ENCODE measurements around the gene CBLIF. TPM values are rescaled to one million over a fixed set of nuclear protein-coding genes. Genes with fewer than 3 reads are reported as not detected.

Gene CBLIF
- total RNA-seq, 1 experiment from 2014 or later = not detected

DNA sequence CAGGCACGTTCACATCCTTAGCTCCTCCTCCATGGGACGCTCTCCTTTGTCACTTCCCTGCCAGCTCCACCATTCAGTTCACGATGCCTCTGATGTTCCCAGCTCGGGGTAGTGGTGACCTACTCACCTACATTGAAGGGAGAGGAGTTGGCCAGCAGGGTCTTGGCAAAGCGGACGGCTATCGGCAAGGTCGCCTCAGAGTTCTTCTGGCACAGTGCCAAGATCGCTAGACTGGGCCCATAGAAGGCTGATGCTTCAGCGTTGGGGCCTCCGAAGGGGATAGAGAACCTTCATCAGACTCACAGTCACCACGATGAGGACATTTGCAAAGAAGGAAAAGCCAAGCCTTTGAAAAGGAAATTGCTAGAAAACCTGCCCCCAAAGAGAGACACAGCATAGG lies 3.0 kb downstream of the CBLIF start:
- H3K9me3 Mint-ChIP-seq (ENCODE audit: unreplicated experiment) = no peaks in the 10 kb centered on the region
- ChIA-PET CTCF (no interaction called here), POLR2A (no interaction called here)
- H3K4me1 Mint-ChIP-seq (ENCODE audit: low read depth, unreplicated experiment) = no peaks in the 10 kb centered on the region
- H3K36me3 Mint-ChIP-seq (ENCODE audit: insufficient read depth, unreplicated experiment) = peaks cover 4% of the 10 kb centered on the region
- no peaks in the 10 kb centered on the region for H3K4me1 ChIP-seq
- H3K36me3 ChIP-seq (ENCODE audit: control insufficient read depth, insufficient read depth, low read length) = no peaks in the 10 kb centered on the region
- no peaks in the 10 kb centered on the region for H3K27me3 Mint-ChIP-seq (ENCODE audit: insufficient read depth, unreplicated experiment)
- no TSS peak for BruUV-seq (replicated peaks)
- no peak for DNase-seq
- no peaks in the 10 kb centered on the region for H3K9me3 ChIP-seq
- intact Hi-C loops (cut with micrococcal nuclease; ENCODE audit: unreplicated experiment) = loop anchor here (5.0 kb wide), 1 partner anchor 60 kb away; no protein-coding TSS in a partner anchor
- H3K4me3 Mint-ChIP-seq (ENCODE audit: unreplicated experiment) = no peak overlapping the region
- no peak overlapping the region for H3K27ac Mint-ChIP-seq (ENCODE audit: unreplicated experiment)
- TF ChIP-seq, protein P1, sequence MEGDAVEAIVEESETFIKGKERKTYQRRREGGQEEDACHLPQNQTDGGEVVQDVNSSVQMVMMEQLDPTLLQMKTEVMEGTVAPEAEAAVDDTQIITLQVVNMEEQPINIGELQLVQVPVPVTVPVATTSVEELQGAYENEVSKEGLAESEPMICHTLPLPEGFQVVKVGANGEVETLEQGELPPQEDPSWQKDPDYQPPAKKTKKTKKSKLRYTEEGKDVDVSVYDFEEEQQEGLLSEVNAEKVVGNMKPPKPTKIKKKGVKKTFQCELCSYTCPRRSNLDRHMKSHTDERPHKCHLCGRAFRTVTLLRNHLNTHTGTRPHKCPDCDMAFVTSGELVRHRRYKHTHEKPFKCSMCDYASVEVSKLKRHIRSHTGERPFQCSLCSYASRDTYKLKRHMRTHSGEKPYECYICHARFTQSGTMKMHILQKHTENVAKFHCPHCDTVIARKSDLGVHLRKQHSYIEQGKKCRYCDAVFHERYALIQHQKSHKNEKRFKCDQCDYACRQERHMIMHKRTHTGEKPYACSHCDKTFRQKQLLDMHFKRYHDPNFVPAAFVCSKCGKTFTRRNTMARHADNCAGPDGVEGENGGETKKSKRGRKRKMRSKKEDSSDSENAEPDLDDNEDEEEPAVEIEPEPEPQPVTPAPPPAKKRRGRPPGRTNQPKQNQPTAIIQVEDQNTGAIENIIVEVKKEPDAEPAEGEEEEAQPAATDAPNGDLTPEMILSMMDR (IDR thresholded peaks at IDR 0.05; ENCODE audit: insufficient read depth in 1 of 2, low read depth in 1 of 2, low read length in 1 of 2, severe bottlenecking in 1 of 2, unreplicated experiment in 1 of 2) = no peak
- H3K4me3 ChIP-seq (ENCODE audit: low read depth, low read length) = no peak overlapping the region
- H3K27me3 ChIP-seq (replicated peaks; ENCODE audit: control insufficient read depth, insufficient read depth, low read length) = no peaks in the 10 kb centered on the region

DNA sequence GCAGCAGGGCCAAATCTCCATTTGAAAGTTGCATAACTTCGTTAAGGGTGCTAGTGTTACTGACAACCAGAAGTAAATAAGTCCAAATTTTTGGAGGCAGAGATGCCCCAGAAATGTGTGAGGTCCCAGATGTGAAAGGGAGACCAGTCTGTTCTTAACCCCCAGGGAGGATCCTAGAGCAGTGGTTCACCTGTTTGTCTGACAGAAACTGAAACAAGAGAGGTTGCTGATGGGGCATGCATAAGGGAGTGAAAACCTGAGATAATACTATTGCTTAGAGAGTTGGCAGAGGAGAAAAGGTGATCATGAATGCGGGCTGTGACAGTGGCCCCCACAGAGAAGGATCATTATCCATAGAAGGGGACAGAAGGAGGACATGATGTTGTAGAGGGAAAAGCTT lies 3.8 kb downstream of the CBLIF start:
- intact Hi-C loops (cut with micrococcal nuclease; ENCODE audit: unreplicated experiment) = loop anchor here (5.0 kb wide), 1 partner anchor 61 kb away; no protein-coding TSS in a partner anchor
- no peak overlapping the region for H3K27ac Mint-ChIP-seq (ENCODE audit: unreplicated experiment)
- no peak for DNase-seq
- no peak overlapping the region for H3K4me3 Mint-ChIP-seq (ENCODE audit: unreplicated experiment)
- no peaks in the 10 kb centered on the region for H3K9me3 Mint-ChIP-seq (ENCODE audit: unreplicated experiment)
- H3K36me3 Mint-ChIP-seq (ENCODE audit: insufficient read depth, unreplicated experiment) = peaks cover 4% of the 10 kb centered on the region
- POLR2A ChIA-PET = no interaction called here
- Histone ChIP-seq H3K4me3 (ENCODE audit: low read depth, low read length) (no peak overlapping the region), H3K4me1 (no peaks in the 10 kb centered on the region), H3K36me3 (ENCODE audit: control insufficient read depth, insufficient read depth, low read length) (no peaks in the 10 kb centered on the region), H3K27me3 (replicated peaks; ENCODE audit: control insufficient read depth, insufficient read depth, low read length) (no peaks in the 10 kb centered on the region), H3K9me3 (no peaks in the 10 kb centered on the region)
- H3K4me1 Mint-ChIP-seq (ENCODE audit: low read depth, unreplicated experiment) = no peaks in the 10 kb centered on the region
- TF ChIP-seq, protein P1 (IDR thresholded peaks at IDR 0.05; ENCODE audit: insufficient read depth in 1 of 2, low read depth in 1 of 2, low read length in 1 of 2, severe bottlenecking in 1 of 2, unreplicated experiment in 1 of 2) = no peak
- H3K27me3 Mint-ChIP-seq (ENCODE audit: insufficient read depth, unreplicated experiment) = no peaks in the 10 kb centered on the region
- CTCF ChIA-PET = no interaction called here
- no TSS peak for BruUV-seq (replicated peaks)

DNA sequence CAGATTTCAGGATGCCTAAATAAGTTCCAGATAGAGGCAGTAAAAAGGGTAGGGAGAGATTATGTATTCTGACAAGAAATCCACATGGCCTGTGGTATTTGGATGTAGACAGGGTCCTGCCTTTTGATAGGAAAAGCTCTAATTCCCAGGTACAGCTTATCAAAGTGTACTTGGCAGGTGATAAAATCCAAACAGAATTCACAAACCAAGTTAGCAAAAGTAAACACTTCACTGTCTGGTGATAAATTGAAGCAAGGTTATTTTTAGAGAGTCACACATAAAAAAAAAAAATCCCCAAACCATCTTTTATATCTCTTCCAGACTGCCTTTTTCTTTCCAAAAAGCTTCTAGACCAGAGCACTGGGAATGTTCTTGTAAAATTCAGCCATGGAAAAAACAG lies 5.7 kb downstream of the CBLIF start:
- no peaks in the 10 kb centered on the region for H3K9me3 ChIP-seq
- Mint-ChIP-seq H3K27me3 (ENCODE audit: insufficient read depth, unreplicated experiment) (no peaks in the 10 kb centered on the region), H3K9me3 (ENCODE audit: unreplicated experiment) (no peaks in the 10 kb centered on the region), H3K4me3 (ENCODE audit: unreplicated experiment) (no peak overlapping the region), H3K4me1 (ENCODE audit: low read depth, unreplicated experiment) (no peaks in the 10 kb centered on the region), H3K36me3 (ENCODE audit: insufficient read depth, unreplicated experiment) (peaks cover 4% of the 10 kb centered on the region), H3K27ac (ENCODE audit: unreplicated experiment) (no peak overlapping the region)
- POLR2A ChIA-PET = interaction anchor here (0.6 kb wide), 1 partner anchor 1085 kb away, joined by 3 read pairs; the partner anchor contains the start of gene TMEM132A
- no peaks in the 10 kb centered on the region for H3K36me3 ChIP-seq (ENCODE audit: control insufficient read depth, insufficient read depth, low read length)
- no peak for DNase-seq
- intact Hi-C loops (cut with micrococcal nuclease; ENCODE audit: unreplicated experiment) = loop anchor here (5.0 kb wide), 1 partner anchor 63 kb away; no protein-coding TSS in a partner anchor
- TF ChIP-seq, protein P1 (IDR thresholded peaks at IDR 0.05; ENCODE audit: insufficient read depth in 1 of 2, low read depth in 1 of 2, low read length in 1 of 2, severe bottlenecking in 1 of 2, unreplicated experiment in 1 of 2) = no peak
- CTCF ChIA-PET = no interaction called here
- H3K4me1 ChIP-seq = no peaks in the 10 kb centered on the region
- no peaks in the 10 kb centered on the region for H3K27me3 ChIP-seq (replicated peaks; ENCODE audit: control insufficient read depth, insufficient read depth, low read length)
- H3K4me3 ChIP-seq (ENCODE audit: low read depth, low read length) = no peak overlapping the region
- BruUV-seq (replicated peaks) = no TSS peak

Data from Caco-2 (cell line).